Stimulated activated CD8-positive, alpha-beta memory T cell treated with anti-CD3 and anti-CD28 coated beads, Interleukin-7, amount 100 ng/mL, for 48 hours (primary cell): ENCODE results near the gene RTN1.

Experiments
- DNase-seq, 2 donors: peaks; one replicate each; pipeline ENCODE4 v3.0.0-alpha.2; 2020; ENCODE audit warnings: low read depth in 1 of 2; ENCODE audit errors: extremely low read depth in 1 of 2

The RTN1 gene

DNA sequence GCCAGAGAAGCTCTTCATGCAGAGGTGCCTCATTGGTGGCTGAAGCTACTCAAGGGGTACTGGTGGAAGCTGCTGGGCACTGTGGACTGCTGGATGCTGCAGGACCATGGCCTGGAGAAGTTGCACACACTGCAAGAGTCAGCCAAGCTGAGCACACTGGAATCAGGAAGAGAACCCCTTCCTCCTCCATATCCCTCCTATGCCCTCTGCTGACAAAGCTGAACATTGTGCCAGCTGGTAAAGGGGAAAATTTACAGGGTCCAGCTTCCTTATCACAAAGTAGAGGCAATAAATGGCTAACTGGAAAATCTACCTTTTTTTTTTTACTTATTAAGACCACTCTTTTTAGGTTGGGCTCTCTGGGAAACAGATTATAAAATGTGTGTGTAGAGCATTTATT, 300.5 kb downstream of the RTN1 start:
- no peak for DNase-seq

DNA sequence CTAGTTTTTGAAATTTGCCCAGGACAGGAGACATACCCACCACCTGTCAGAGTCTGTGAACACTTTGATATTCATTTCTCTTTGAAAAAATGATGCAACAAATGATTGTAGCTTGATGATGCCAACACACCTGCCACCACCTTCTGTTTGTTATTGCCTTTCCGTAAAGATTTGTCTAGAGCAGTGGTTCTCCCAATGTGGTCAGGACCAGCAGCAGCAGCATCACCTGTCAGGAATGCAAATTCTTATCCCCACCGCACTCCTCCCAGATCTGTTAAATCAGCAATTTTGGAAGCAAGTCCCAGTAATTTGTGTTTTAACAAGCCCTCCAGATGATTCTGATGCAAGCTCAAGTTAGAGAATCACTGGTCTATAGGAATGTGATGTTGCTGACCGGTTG, 303.9 kb downstream of the RTN1 start:
- no peak for DNase-seq

DNA sequence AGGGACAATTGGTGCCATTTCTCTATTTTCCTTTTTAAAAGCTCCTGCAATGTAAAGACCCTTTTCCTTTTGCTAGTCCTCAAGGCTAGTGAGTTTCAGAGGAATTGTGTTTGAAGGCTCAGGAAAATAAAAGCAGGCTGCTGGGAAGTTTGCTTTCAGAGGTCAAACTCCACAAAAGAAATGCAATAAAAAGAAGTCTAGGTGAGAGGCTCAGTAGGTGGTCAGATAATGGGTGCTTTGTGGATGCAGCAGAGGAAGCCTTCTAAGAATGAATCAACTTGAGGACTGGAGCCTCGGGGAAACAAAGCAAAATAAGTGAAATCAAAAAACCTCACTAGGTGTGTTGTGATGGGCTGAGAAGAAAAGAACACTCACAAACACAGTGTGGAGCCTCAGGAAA, 304.3 kb downstream of the RTN1 start:
- DNase-seq: no peak

DNA sequence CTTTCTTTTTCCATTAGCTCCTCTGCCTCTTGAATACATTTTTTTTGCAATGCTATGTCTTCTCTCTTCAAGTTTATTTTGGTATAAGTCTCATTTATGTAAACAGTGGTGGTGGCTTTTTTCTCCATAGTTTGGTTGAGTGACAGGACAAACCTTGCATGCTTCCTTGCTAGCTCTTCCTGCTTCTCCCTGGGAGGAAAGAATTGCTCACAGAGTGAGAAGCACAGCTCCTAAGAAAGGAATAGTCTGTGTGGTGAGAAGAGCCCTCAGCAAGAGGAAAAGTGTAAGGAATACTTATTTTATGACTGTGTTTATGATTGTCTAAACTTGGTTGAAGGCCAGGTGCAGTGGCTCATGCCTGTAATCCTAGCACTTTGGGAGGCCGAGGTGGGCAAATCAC, 305.5 kb downstream of the RTN1 start:
- no peak for DNase-seq

DNA sequence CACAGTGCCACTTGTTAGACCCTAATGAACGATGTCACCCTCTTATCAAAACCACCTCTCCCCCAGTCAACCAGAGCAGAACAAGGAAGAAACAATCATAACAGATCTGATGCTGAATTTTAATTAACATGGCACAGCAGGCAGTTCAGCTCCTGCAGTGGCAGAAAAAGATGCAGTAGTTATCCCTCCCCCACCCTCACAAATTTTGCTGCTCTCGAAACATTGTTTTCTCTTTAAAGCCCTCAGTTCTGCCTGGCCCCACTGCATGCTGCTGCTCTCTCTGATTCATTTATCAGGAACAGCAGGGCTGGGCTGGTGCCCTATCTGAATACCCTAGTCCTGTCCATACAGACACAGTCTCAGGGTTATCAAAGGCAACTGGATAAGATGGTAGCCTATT, 306.2 kb downstream of the RTN1 start:
- DNase-seq: no peak

DNA sequence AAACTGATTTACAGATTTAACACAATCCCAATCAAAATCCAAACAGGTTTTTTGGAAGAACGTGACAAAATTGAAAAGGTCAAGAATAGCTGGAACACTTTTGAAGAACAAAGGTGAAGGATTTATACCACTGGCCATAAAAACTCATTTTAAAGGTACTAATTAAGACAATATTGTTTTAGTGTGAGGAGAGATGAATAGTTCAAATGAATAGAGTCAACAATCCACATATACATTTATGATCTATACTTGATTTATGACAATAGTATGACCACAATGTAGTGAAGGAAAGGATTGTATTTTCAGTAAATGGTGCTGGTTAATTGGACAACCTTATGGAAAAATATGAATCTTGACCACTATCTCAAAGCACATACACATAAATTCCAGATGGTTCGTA, 323.3 kb downstream of the RTN1 start:
- DNase-seq: no peak
